Measurements from ENCODE around the gene BTNL3. TPM values are rescaled to one million over a fixed set of nuclear protein-coding genes. Genes with fewer than 3 reads are reported as not detected.

BTNL3 gene
- total RNA-seq (2022; extraction: Qiagen RNA extraction; ENCODE audit: low read depth) = not detected in 5 replicates

GRCh38 chr5:180988592-180988991, at the start of gene BTNL3:
TSS of gene BTNL3 (plus strand) at chr5:180988846. CDS start at chr5:180989029, 183 bp downstream.

GRCh38 chr5:181039931-181040630, 51.4 kb downstream of the BTNL3 start, which contains the start of gene BTNL9:
TSS of gene BTNL9 (plus strand) at chr5:181040266. CDS start at chr5:181045490, 5,224 bp downstream.

Other genes with a start within 250 kb of the BTNL3 start
- gene OR2Y1, start 248.8 kb upstream of the BTNL3 start, total RNA-seq (2022; extraction: Qiagen RNA extraction; ENCODE audit: low read depth) = not detected in 5 replicates
- gene MGAT1, start 186.0 kb upstream of the BTNL3 start, total RNA-seq (2022; extraction: Qiagen RNA extraction; ENCODE audit: low read depth) = 74.1 to 88.0 TPM (median 82.7 TPM) in 5 replicates
- gene ZFP62, start 127.6 kb upstream of the BTNL3 start, total RNA-seq (2022; extraction: Qiagen RNA extraction; ENCODE audit: low read depth) = 5.6 to 10.6 TPM (median 8.6 TPM) in 5 replicates
- gene BTNL8, start 89.7 kb upstream of the BTNL3 start, total RNA-seq (2022; extraction: Qiagen RNA extraction; ENCODE audit: low read depth) = not detected in 5 replicates
- 0.19 to 1.0 TPM (median 0.72 TPM) in 5 replicates for gene BTNL9, start 51.4 kb downstream of the BTNL3 start, total RNA-seq (2022; extraction: Qiagen RNA extraction; ENCODE audit: low read depth)
- not detected in 5 replicates for gene OR2V1, start 142.3 kb downstream of the BTNL3 start, total RNA-seq (2022; extraction: Qiagen RNA extraction; ENCODE audit: low read depth)
- gene OR2V2, start 158.7 kb downstream of the BTNL3 start, total RNA-seq (2022; extraction: Qiagen RNA extraction; ENCODE audit: low read depth) = not detected in 5 replicates
- 27.8 to 44.8 TPM (median 42.6 TPM) in 5 replicates for gene TRIM7, start 216.3 kb downstream of the BTNL3 start, total RNA-seq (2022; extraction: Qiagen RNA extraction; ENCODE audit: low read depth)
- 21.5 to 29.5 TPM (median 28.7 TPM) in 5 replicates for gene TRIM41, start 234.4 kb downstream of the BTNL3 start, total RNA-seq (2022; extraction: Qiagen RNA extraction; ENCODE audit: low read depth)